Measurements from ENCODE around the gene RUNX2.

Gene RUNX2

GRCh38 chr6:45415788-45416518 lies 87.8 kb downstream of the RUNX2 start:
- ATAC-seq (ENCODE audit: low read depth) (no peak), DNase-seq (ENCODE audit: low spot score) (no peak)
- H3K4me1 ChIP-seq (ENCODE audit: insufficient read depth, poor library complexity, severe bottlenecking): peaks cover 5% of the 10 kb centered on the region
- TF ChIP-seq CTCF (IDR thresholded peaks at IDR 0.05; ENCODE audit: poor library complexity, severe bottlenecking): no peak
- no peaks in the 10 kb centered on the region for H3K9me3 ChIP-seq (ENCODE audit: severe bottlenecking)
- no peaks in the 10 kb centered on the region for H3K36me3 ChIP-seq (ENCODE audit: low read depth)
- H3K4me3 ChIP-seq (ENCODE audit: severe bottlenecking): no peak overlapping the region
- no peak overlapping the region for H3K27ac ChIP-seq (ENCODE audit: poor library complexity, severe bottlenecking)
- H3K27me3 ChIP-seq (ENCODE audit: insufficient read depth, poor library complexity, severe bottlenecking): no peaks in the 10 kb centered on the region

- Histone ChIP-seq H3K27ac (ENCODE audit: poor library complexity, severe bottlenecking) (no peak overlapping the region), H3K27me3 (ENCODE audit: insufficient read depth, poor library complexity, severe bottlenecking) (no peaks in the 10 kb centered on the region), H3K4me3 (ENCODE audit: severe bottlenecking) (no peak overlapping the region), H3K9me3 (ENCODE audit: severe bottlenecking) (no peaks in the 10 kb centered on the region), H3K4me1 (ENCODE audit: insufficient read depth, poor library complexity, severe bottlenecking) (peaks cover 5% of the 10 kb centered on the region), H3K36me3 (ENCODE audit: low read depth) (no peaks in the 10 kb centered on the region)
- no peak for TF ChIP-seq CTCF (IDR thresholded peaks at IDR 0.05; ENCODE audit: poor library complexity, severe bottlenecking)
- ATAC-seq (ENCODE audit: low read depth): no peak
- no peak for DNase-seq (ENCODE audit: low spot score)
Measured at GRCh38 chr6:45416700-45417099, 88.6 kb downstream of the RUNX2 start.

- ATAC-seq (ENCODE audit: low read depth): no peak
- DNase-seq (ENCODE audit: low spot score): no peak
- peaks cover 5% of the 10 kb centered on the region for H3K4me1 ChIP-seq (ENCODE audit: insufficient read depth, poor library complexity, severe bottlenecking)
- TF ChIP-seq CTCF (IDR thresholded peaks at IDR 0.05; ENCODE audit: poor library complexity, severe bottlenecking): no peak
- H3K9me3 ChIP-seq (ENCODE audit: severe bottlenecking): no peaks in the 10 kb centered on the region
- no peaks in the 10 kb centered on the region for H3K27me3 ChIP-seq (ENCODE audit: insufficient read depth, poor library complexity, severe bottlenecking)
- no peaks in the 10 kb centered on the region for H3K36me3 ChIP-seq (ENCODE audit: low read depth)
- H3K27ac ChIP-seq (ENCODE audit: poor library complexity, severe bottlenecking): no peak overlapping the region
- H3K4me3 ChIP-seq (ENCODE audit: severe bottlenecking): no peak overlapping the region
Measured at GRCh38 chr6:45417436-45417835, 89.3 kb downstream of the RUNX2 start.

- Histone ChIP-seq H3K36me3 (ENCODE audit: low read depth) (no peaks in the 10 kb centered on the region), H3K9me3 (ENCODE audit: severe bottlenecking) (no peaks in the 10 kb centered on the region), H3K27ac (ENCODE audit: poor library complexity, severe bottlenecking) (no peak overlapping the region), H3K4me1 (ENCODE audit: insufficient read depth, poor library complexity, severe bottlenecking) (peaks cover 5% of the 10 kb centered on the region), H3K27me3 (ENCODE audit: insufficient read depth, poor library complexity, severe bottlenecking) (no peaks in the 10 kb centered on the region), H3K4me3 (ENCODE audit: severe bottlenecking) (peak overlapping the region; percentile 57)
- ATAC-seq (ENCODE audit: low read depth): peak; percentile 54
- DNase-seq (ENCODE audit: low spot score): peak; percentile 81
- TF ChIP-seq CTCF (IDR thresholded peaks at IDR 0.05; ENCODE audit: poor library complexity, severe bottlenecking): peak; percentile 84
Measured at GRCh38 chr6:45419571-45420082, 91.5 kb downstream of the RUNX2 start.

All from RWPE2 (cell line).